Common myeloid progenitor, CD34-positive (primary cell): ENCODE measurements around the gene OGFOD1.

Experiments used
- CTCF ChIA-PET: fragments of 350-600 bp; sonication (Branson Sonifier 250); formaldehyde crosslinking; loops from one replicate; lab custom pipeline; 2021; ENCODE audit warnings: antibody characterized with exemption; lab: Charles Lee
- POLR2A ChIA-PET: fragments of 350-600 bp; sonication (Branson Sonifier 250); formaldehyde crosslinking; loops from one replicate; lab custom pipeline; 2021; ENCODE audit warnings: antibody characterized with exemption; lab: Charles Lee
- DNase-seq, 3 donors: peaks; one replicate each; pipeline versions ENCODE4 v3.0.0 to v3.0.0-alpha.2; 2013
- H3K27ac ChIP-seq, 2 experiments: 1 replicate in 1 of 2; 2 replicates in 1 of 2; pipeline ENCODE4 v1.7.0; 2013; ENCODE audit warnings: inconsistent platforms in 2 of 2, low read length in 2 of 2, mild to moderate bottlenecking in 2 of 2, low read depth in 1 of 2, moderate library complexity in 1 of 2; ENCODE audit not compliant: severe bottlenecking in 2 of 2, insufficient read depth in 1 of 2, poor library complexity in 1 of 2
- H3K27me3 ChIP-seq, 5 experiments: replicated peaks in 2 of 5; 1 replicate in 3 of 5; 2 replicates in 2 of 5; pipeline versions ENCODE4 v1.6.1 to v1.7.0; 2013; ENCODE audit warnings: low read length in 4 of 5, mild to moderate bottlenecking in 2 of 5, moderate library complexity in 2 of 5, inconsistent platforms in 1 of 5; ENCODE audit not compliant: insufficient read depth in 5 of 5, control insufficient read depth in 4 of 5
- H3K36me3 ChIP-seq, 4 experiments: 1 replicate in 2 of 4; 2 replicates in 2 of 4; pipeline versions ENCODE4 v1.6.1 to v1.7.0; 2013; ENCODE audit warnings: low read length in 3 of 4, control low read depth in 1 of 4, mild to moderate bottlenecking in 1 of 4; ENCODE audit not compliant: control insufficient read depth in 4 of 4, insufficient read depth in 4 of 4
- H3K4me1 ChIP-seq, 4 experiments: 1 replicate in 3 of 4; 2 replicates in 1 of 4; pipeline versions ENCODE4 v1.6.1 to v1.7.1; 2013; ENCODE audit warnings: low read length in 3 of 4, mild to moderate bottlenecking in 3 of 4, control low read depth in 1 of 4, inconsistent platforms in 1 of 4, moderate library complexity in 1 of 4; ENCODE audit not compliant: control insufficient read depth in 4 of 4, insufficient read depth in 4 of 4; ENCODE audit errors: control extremely low read depth in 1 of 4
- H3K4me3 ChIP-seq, 7 experiments: 1 replicate in 4 of 7; 2 replicates in 3 of 7; pipeline versions ENCODE4 v1.5.1 to v1.7.0; 2013; ENCODE audit warnings: mild to moderate bottlenecking in 7 of 7, low read length in 6 of 7, moderate library complexity in 6 of 7, inconsistent platforms in 2 of 7, low read depth in 2 of 7, control low read depth in 1 of 7; ENCODE audit not compliant: insufficient read depth in 4 of 7, control insufficient read depth in 1 of 7; ENCODE audit errors: extremely low read depth in 1 of 7
- H3K9me3 ChIP-seq, 5 experiments: 1 replicate in 4 of 5; 2 replicates in 1 of 5; pipeline versions ENCODE4 v1.6.1 to v1.7.1; 2013; ENCODE audit warnings: low read length in 4 of 5, mild to moderate bottlenecking in 2 of 5, inconsistent platforms in 1 of 5, low read depth in 1 of 5, moderate library complexity in 1 of 5; ENCODE audit not compliant: control insufficient read depth in 4 of 5, insufficient read depth in 2 of 5; ENCODE audit errors: control extremely low read depth in 1 of 5
- WGBS: methylation state at CpG from one replicate; pipeline ENCODE4 v1.1.5; 2013; ENCODE audit not compliant: insufficient coverage; 5-methylcytosine and 5-hydroxymethylcytosine counted together

OGFOD1 gene

DNA sequence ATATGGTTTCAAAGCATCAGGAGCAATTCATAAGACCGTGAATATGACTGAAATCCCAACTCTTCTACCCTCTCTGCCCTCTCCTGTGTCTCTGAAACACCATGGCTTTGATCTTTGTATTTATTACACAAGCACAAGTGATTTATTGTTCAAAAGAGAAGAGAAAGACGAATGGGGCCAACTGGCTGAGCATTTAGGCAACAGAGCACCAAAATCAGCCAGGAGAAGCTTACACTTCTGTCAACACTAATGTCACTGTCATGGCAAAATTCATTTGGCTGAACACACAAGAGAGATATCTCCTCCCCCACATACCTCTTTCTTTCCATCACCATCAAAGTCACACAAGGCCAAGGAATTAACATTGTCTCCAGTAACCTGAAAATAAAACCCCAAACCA, 59.2 kb downstream of the OGFOD1 start:
- DNase-seq: no peak
- Histone ChIP-seq H3K4me1 (peaks cover 0 to 8% (median 2%) of the 10 kb centered on the region in 4 experiments), H3K36me3 (peaks cover 4 to 44% (median 18%) of the 10 kb centered on the region in 4 experiments), H3K9me3 (no peaks in the 10 kb centered on the region), H3K27ac (no peak overlapping the region), H3K4me3 (no peak overlapping the region), H3K27me3 (no peaks in the 10 kb centered on the region)
- ChIA-PET CTCF (interaction anchor here (1.2 to 2.3 kb wide), 3 partner anchors 94 to 191 kb away, joined by 3 to 5 read pairs (median 5); no protein-coding TSS in a partner anchor), POLR2A (no interaction called here)
- WGBS: no CpG with 5 or more reads among the region's 2 CpGs

DNA sequence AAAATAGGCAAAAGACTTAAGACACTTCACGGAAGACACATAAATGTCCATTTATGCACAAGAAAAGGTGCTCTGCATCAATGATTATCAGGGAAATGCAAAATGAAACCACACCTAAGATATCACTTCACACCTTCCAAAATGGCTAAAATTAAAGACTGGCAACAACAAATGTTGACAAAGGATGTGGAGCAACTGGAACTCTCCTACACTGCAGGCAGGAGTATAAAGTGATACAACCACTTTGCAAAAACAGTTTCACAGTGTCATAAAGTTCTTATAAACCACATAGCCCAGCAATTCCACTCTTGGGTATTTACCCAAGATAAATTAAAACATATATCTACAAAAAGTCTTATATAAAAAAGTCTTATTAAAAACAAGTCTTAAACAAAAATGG, 60.7 kb downstream of the OGFOD1 start:
- no peaks in the 10 kb centered on the region for H3K27me3 ChIP-seq
- peaks cover 2 to 38% (median 17%) of the 10 kb centered on the region in 4 experiments for H3K36me3 ChIP-seq
- peaks cover 0 to 8% (median 2%) of the 10 kb centered on the region in 4 experiments for H3K4me1 ChIP-seq
- no peak overlapping the region for H3K4me3 ChIP-seq
- DNase-seq: no peak
- no peaks in the 10 kb centered on the region for H3K9me3 ChIP-seq
- ChIA-PET CTCF (interaction anchor here (2.3 to 2.6 kb wide), 2 partner anchors 10 to 92 kb away, joined by 5 to 6 read pairs; no protein-coding TSS in a partner anchor), POLR2A (no interaction called here)
- WGBS: 100% methylated on average over 1 of the region's 1 CpG
- H3K27ac ChIP-seq: no peak overlapping the region

DNA sequence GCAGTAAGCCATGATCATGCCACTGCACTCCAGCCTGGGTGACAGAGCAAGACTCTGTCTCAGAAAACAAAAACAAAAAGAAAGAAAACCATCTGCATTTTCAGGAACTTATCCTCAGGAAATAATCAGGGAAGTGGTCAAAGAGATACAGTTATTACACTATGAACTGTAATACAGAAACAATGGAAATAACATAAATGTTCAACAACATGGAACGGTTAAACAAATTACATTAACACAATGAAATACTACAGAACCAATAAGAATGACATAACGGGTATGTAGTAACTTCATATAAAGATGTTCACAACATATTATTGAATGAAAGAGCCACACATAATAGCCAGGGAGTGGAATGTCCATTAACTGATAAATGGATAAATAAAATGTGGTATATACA, 61.7 kb downstream of the OGFOD1 start:
- ChIA-PET POLR2A (interaction anchor here (0.8 kb wide), 1 partner anchor 482 kb away, joined by 3 read pairs; no protein-coding TSS in a partner anchor), CTCF (interaction anchor here (1.1 to 2.6 kb wide), 8 partner anchors 9 to 190 kb away, joined by 3 to 11 read pairs (median 4); no protein-coding TSS in a partner anchor)
- Histone ChIP-seq H3K4me3 (no peak overlapping the region), H3K27ac (no peak overlapping the region), H3K4me1 (peaks cover 0 to 8% (median 2%) of the 10 kb centered on the region in 4 experiments), H3K9me3 (no peaks in the 10 kb centered on the region), H3K27me3 (no peaks in the 10 kb centered on the region), H3K36me3 (peaks cover 2 to 35% (median 17%) of the 10 kb centered on the region in 4 experiments)
- WGBS: no CpG with 5 or more reads among the region's 2 CpGs
- DNase-seq: no peak

DNA sequence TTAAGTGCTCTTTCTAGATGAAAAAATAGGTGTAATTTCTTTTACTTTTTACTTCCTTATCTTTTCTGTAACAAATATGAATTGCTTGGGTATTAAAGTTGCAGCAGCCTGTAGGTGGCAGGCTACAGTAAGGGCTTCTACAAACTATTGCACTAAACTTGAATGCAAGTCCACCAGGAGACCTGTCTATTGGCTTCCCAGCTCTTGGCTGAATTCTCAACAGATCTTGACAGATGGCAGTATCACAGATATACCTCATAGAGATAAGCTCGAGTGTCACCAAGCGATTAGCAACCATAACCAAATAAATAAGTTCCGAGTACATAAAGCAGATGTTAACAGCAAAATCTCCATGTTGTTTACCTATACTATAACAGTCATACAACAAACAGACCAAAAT, 62.6 kb downstream of the OGFOD1 start:
- H3K27ac ChIP-seq: no peak overlapping the region
- H3K9me3 ChIP-seq: no peaks in the 10 kb centered on the region
- WGBS: 76% methylated on average over 3 of the region's 3 CpGs
- peaks cover 0 to 9% (median 2%) of the 10 kb centered on the region in 4 experiments for H3K4me1 ChIP-seq
- peaks cover 2 to 27% (median 16%) of the 10 kb centered on the region in 4 experiments for H3K36me3 ChIP-seq
- no peaks in the 10 kb centered on the region for H3K27me3 ChIP-seq
- ChIA-PET POLR2A (interaction anchor here (0.5 kb wide), 1 partner anchor 42 kb away, joined by 4 read pairs; no protein-coding TSS in a partner anchor), CTCF (interaction anchor here (0.7 to 2.6 kb wide), 12 partner anchors 8 to 189 kb away, joined by 3 to 11 read pairs (median 4); no protein-coding TSS in a partner anchor)
- DNase-seq: peak; percentile 80 to 85 (median 84)
- no peak overlapping the region for H3K4me3 ChIP-seq

DNA sequence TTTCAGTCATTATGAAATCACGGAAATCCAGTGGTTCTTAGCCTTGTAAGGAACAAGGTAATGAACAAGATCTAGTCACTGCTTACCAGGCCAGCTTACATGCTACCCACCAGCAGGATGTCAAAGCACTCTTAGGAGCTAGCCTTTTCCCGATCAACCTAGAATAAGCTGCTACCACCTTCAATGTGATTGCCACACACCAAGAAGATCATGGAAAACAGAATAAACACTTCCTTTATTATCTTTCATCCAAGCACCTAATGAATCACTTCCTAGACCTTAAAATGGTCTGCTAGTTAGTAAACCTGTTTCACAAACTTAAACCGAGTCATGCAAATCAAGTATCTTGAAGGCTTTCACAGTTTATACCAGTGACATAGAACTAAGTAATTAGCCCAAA, 63.5 kb downstream of the OGFOD1 start:
- Histone ChIP-seq H3K4me1 (peaks cover 0 to 14% (median 4%) of the 10 kb centered on the region in 4 experiments), H3K4me3 (no peak overlapping the region), H3K27ac (no peak overlapping the region), H3K27me3 (no peaks in the 10 kb centered on the region), H3K36me3 (peaks cover 0 to 19% (median 12%) of the 10 kb centered on the region in 4 experiments), H3K9me3 (no peaks in the 10 kb centered on the region)
- ChIA-PET CTCF (interaction anchor here (1.3 to 2.4 kb wide), 6 partner anchors 16 to 187 kb away, joined by 3 to 11 read pairs (median 5); no protein-coding TSS in a partner anchor), POLR2A (no interaction called here)
- DNase-seq: no peak
- WGBS: 93% methylated on average over 3 of the region's 3 CpGs

DNA sequence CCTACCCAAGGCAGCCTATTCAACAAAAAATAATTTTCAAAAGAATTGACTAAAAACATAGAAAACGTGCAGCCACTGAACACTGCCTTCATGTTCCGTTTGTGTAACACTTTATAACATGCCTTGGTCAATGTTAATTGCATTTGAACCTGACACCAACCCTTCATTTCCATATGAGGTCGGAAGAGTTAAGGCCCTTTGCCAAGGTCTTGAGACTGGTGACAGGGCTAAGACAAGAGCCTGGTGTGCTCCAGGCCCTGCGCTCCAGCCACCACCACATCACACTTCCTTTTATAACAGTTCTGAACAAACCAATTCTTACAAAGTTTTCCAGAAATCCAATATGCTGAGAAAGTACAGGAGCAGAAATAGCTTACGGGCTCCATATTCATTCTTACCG, 64.3 kb downstream of the OGFOD1 start:
- WGBS: 84% methylated on average over 6 of the region's 6 CpGs
- Histone ChIP-seq H3K9me3 (no peaks in the 10 kb centered on the region), H3K27me3 (no peaks in the 10 kb centered on the region), H3K4me3 (no peak overlapping the region), H3K36me3 (peaks cover 0 to 11% (median 5%) of the 10 kb centered on the region in 4 experiments), H3K4me1 (peaks cover 4 to 21% (median 10%) of the 10 kb centered on the region in 4 experiments), H3K27ac (no peak overlapping the region)
- CTCF ChIA-PET: interaction anchor here (0.9 to 3.3 kb wide), 3 partner anchors 18 to 91 kb away, joined by 3 to 11 read pairs (median 4); no protein-coding TSS in a partner anchor
- POLR2A ChIA-PET: no interaction called here
- no peak for DNase-seq

DNA sequence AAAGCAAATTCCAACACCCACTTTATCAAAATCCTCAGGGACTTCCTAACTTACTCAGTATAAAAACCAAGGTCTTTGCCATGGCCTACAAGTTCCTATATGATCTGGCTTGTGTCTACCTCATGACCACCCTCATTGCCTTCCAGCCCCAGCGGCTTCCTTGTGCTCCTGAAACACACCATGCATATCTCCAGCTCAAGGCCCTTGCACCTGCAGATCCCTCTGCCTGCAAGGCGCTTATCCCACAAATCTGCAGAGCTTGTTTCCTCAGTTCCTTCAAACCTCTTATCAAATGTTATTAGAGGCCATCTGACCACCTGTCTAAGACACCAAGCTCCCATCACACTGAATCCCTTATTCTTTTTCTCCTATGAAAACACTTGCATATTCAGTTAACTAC, 65.9 kb downstream of the OGFOD1 start:
- peaks cover 4 to 21% (median 11%) of the 10 kb centered on the region in 4 experiments for H3K4me1 ChIP-seq
- H3K9me3 ChIP-seq: no peaks in the 10 kb centered on the region
- WGBS: 85% methylated on average over 2 of the region's 2 CpGs
- no peak for DNase-seq
- no peak overlapping the region for H3K27ac ChIP-seq
- no peak overlapping the region for H3K4me3 ChIP-seq
- peaks cover 0 to 3% (median 0%) of the 10 kb centered on the region in 4 experiments for H3K36me3 ChIP-seq
- ChIA-PET CTCF (interaction anchor here (0.6 to 3.3 kb wide), 7 partner anchors 9 to 312 kb away, joined by 3 to 11 read pairs (median 4); partner anchors contain the start of gene MT2A), POLR2A (no interaction called here)
- H3K27me3 ChIP-seq: no peaks in the 10 kb centered on the region
